Osteocyte (in vitro differentiated cells): ENCODE data around the gene FDPS. TPM values are rescaled to one million over a fixed set of nuclear protein-coding genes. Genes with fewer than 3 reads are reported as not detected.

Experiments
- DNase-seq: peaks from one replicate; pipeline ENCODE4 v3.0.0; 2021; ENCODE audit warnings: mixed read lengths; ENCODE audit not compliant: unreplicated experiment; ENCODE audit errors: extremely low spot score
- H3K27ac Mint-ChIP-seq: one replicate; pipeline ENCODE4 v1.8.0; 2021; ENCODE audit warnings: mild to moderate bottlenecking, mixed read lengths; ENCODE audit not compliant: unreplicated experiment
- H3K27me3 Mint-ChIP-seq: one replicate; pipeline ENCODE4 v1.8.0; 2021; ENCODE audit warnings: mixed read lengths; ENCODE audit not compliant: unreplicated experiment
- H3K36me3 Mint-ChIP-seq: one replicate; pipeline ENCODE4 v1.8.0; 2021; ENCODE audit warnings: mixed read lengths; ENCODE audit not compliant: unreplicated experiment
- H3K4me1 Mint-ChIP-seq: one replicate; pipeline ENCODE4 v1.8.0; 2021; ENCODE audit warnings: mixed read lengths; ENCODE audit not compliant: unreplicated experiment
- H3K4me3 Mint-ChIP-seq: one replicate; pipeline ENCODE4 v1.8.0; 2021; ENCODE audit warnings: mild to moderate bottlenecking, moderate library complexity, mixed read lengths; ENCODE audit not compliant: unreplicated experiment
- H3K9me3 Mint-ChIP-seq: one replicate; pipeline ENCODE4 v1.8.0; 2021; ENCODE audit warnings: mixed read lengths; ENCODE audit not compliant: unreplicated experiment
- CTCF ChIP-seq: fragments of 200-600 bp; sonication (generic); IDR thresholded peaks from 2 replicates; pipeline ENCODE4 v1.5.0; 2021; ENCODE audit warnings: antibody characterized with exemption, mild to moderate bottlenecking, moderate library complexity
- microRNA-seq: library from miRNA; unstranded; fragments of <30 nt; microRNA quantifications from one replicate; pipeline ENCODE4 v1.1.0, GENCODE V29; 2020; ENCODE audit not compliant: unreplicated experiment
- total RNA-seq: library from RNA; stranded (reverse); gene quantifications from 2 replicates; pipeline ENCODE4 v1.2.1, GENCODE V29; 2021

FDPS gene
- total RNA-seq, 1 donor from 2014 or later: 119 TPM

DNA sequence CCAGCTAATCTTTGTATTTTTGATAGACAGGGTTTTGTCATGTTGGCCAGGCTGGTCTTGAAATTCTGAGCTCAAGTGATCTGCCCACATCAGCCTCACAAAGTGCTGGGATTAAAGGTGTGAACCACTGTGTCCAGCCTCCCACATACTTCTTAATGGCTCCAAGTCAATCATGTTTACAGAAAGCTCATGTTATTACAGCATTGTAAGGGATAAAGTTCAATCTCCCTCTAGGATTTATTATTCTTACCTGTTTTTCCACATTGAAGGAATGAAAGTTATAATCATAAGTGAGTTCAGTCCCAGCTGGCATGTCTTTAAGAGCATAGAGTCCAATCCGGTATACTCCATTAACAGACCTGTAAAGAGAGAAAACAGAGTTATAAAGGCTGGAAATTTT, 51.4 kb downstream of the FDPS start:
- no peak for TF ChIP-seq CTCF
- no peaks in the 10 kb centered on the region for H3K27me3 Mint-ChIP-seq
- no peak overlapping the region for H3K4me3 Mint-ChIP-seq
- no peaks in the 10 kb centered on the region for H3K4me1 Mint-ChIP-seq
- H3K27ac Mint-ChIP-seq: no peak overlapping the region
- H3K36me3 Mint-ChIP-seq: peaks cover 32% of the 10 kb centered on the region
- H3K9me3 Mint-ChIP-seq: no peaks in the 10 kb centered on the region
- DNase-seq: no peak

Small RNA genes lying within 50 kb of the gene (microRNA-seq; reads per million reads assigned to microRNA genes)
- gene MIR555: not detected

Other genes starting within 250 kb of the FDPS start
- gene EFNA4, start 245.1 kb upstream of the FDPS start, total RNA-seq: 10.1 and 12.4 TPM in 2 replicates
- 2.1 and 2.9 TPM in 2 replicates for gene EFNA3, start 230.0 kb upstream of the FDPS start, total RNA-seq
- gene EFNA1, start 181.0 kb upstream of the FDPS start, total RNA-seq: 29.3 and 31.3 TPM in 2 replicates
- 26.5 and 26.6 TPM in 2 replicates for gene SLC50A1, start 173.0 kb upstream of the FDPS start, total RNA-seq
- 61.3 and 64.4 TPM in 2 replicates for gene DPM3, start 168.3 kb upstream of the FDPS start, total RNA-seq
- 190 and 201 TPM in 2 replicates for gene KRTCAP2, start 135.6 kb upstream of the FDPS start, total RNA-seq
- 6.1 and 7.7 TPM in 2 replicates for gene TRIM46, start 135.0 kb upstream of the FDPS start, total RNA-seq
- gene THBS3, start 101.0 kb upstream of the FDPS start, total RNA-seq: 55.4 and 57.2 TPM in 2 replicates
- gene MTX1, start 100.2 kb upstream of the FDPS start, total RNA-seq: 31.9 and 33.2 TPM in 2 replicates
- 36.6 and 37.6 TPM in 2 replicates for gene ENTREP3, start 53.4 kb upstream of the FDPS start, total RNA-seq
- 73.7 and 74.6 TPM in 2 replicates for gene SCAMP3, start 46.5 kb upstream of the FDPS start, total RNA-seq
- 53.7 and 63.5 TPM in 2 replicates for gene CLK2, start 35.4 kb upstream of the FDPS start, total RNA-seq
- gene HCN3, start 31.4 kb upstream of the FDPS start, total RNA-seq: 3.7 and 4.1 TPM in 2 replicates
- not detected in 2 replicates for gene PKLR, start 7.4 kb upstream of the FDPS start, total RNA-seq
- gene RUSC1, start 12.0 kb downstream of the FDPS start, total RNA-seq: 34.4 and 35.4 TPM in 2 replicates